HK-2 (cell line): ENCODE measurements around the gene HLA-DRA.
"Not testable (repeated sequence)": the region's sequence is repeated elsewhere in the genome, so short reads cannot be mapped to it uniquely, and the experiment has no call there.

Experiments
- DNase-seq: peaks from one replicate; pipeline ENCODE4 v3.0.0-alpha.2; 2018; ENCODE audit not compliant: unreplicated experiment

Gene HLA-DRA

DNA sequence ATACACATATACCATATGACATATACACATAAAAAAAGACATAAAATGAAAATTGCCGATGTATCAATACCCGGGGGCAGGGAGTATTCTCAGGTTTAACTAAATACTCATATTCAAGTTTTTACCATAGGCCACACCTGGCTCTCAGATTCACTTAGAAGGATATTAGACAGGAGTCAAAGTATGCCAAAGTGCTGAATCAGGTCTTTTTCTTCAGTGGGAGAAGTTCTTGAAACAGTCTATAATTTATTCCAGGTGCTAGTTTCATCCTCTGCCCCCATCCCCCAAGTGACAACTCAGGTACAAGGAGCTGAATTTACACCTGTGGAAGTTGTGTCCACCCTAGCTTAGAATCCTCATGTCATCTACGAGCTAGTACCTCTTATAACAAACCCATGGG lies 8.5 kb upstream of the HLA-DRA start:
- no peak for DNase-seq

GRCh38 chr6:32432050-32432450 lies 7.6 kb upstream of the HLA-DRA start:
- DNase-seq: no peak

GRCh38 chr6:32433950-32434349 lies 5.7 kb upstream of the HLA-DRA start:
- not testable (repeated sequence) for DNase-seq

DNA sequence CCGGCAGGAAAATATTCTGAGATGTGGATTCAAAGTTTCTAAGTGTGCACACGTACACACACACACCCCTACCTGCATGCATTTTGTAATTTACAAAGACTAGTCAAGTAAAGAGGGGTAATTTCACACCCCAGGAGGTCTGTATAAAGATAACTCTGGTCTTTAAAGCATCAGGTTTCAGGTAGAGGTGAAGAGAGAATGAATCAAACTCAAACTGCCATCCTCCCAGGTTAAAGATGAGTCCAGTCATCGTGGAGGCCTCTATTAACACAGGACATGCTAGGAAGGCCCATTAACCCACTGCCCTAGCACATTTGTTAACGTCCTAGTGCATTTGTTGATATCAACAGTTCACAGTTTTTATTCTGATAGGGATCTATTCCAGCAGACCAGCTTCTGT lies 3.5 kb upstream of the HLA-DRA start:
- DNase-seq: no peak

GRCh38 chr6:32436995-32437836 lies 2.5 kb upstream of the HLA-DRA start:
- no peak for DNase-seq

DNA sequence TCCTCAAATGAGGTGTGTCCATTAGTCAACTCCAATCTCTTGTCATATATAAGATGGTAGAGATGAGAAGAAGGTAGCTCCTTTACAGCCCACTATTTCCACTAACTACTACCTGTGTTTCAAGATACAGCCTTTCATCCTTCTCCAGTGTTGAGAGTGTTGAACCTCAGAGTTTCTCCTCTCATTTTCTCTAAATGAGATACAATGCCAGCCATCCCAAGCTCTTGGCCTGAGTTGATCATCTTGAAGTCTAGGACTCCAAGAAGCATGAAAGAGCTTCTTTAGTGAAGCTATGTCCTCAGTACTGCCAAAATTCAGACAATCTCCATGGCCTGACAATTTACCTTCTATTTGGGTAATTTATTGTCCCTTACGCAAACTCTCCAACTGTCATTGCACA lies 548 bp upstream of the HLA-DRA start:
- no peak for DNase-seq

GRCh38 chr6:32442243-32442667 lies 2.6 kb downstream of the HLA-DRA start:
- no peak for DNase-seq

DNA sequence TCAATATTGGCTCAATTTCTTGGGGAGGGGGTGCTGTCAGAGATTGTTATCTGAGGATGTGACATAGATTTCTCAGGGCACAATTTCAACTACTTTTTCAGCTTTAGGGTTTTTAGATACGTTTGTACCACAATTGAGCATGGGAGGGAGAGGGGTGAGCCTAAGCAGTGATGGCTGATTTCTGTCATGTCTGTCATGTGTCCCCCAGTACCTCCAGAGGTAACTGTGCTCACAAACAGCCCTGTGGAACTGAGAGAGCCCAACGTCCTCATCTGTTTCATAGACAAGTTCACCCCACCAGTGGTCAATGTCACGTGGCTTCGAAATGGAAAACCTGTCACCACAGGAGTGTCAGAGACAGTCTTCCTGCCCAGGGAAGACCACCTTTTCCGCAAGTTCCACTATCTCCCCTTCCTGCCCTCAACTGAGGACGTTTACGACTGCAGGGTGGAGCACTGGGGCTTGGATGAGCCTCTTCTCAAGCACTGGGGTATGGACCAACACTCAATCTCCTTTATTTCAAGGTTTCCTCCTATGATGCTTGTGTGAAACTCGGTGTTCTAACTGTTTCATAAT lies 3.4 kb downstream of the HLA-DRA start:
- DNase-seq: no peak

DNA sequence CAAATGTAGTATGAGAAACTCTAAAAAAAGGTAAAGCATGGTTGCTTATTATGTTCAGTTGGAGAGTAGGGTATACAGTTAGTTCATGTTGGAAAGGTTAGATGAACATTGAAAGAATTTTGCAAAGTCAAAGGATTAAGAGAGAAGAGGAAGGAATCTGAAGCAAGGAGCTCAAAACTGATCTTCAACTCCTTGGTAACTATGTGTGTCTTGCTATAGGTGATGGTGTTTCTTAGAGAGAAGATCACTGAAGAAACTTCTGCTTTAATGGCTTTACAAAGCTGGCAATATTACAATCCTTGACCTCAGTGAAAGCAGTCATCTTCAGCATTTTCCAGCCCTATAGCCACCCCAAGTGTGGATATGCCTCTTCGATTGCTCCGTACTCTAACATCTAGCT lies 4.7 kb downstream of the HLA-DRA start:
- DNase-seq: no peak

DNA sequence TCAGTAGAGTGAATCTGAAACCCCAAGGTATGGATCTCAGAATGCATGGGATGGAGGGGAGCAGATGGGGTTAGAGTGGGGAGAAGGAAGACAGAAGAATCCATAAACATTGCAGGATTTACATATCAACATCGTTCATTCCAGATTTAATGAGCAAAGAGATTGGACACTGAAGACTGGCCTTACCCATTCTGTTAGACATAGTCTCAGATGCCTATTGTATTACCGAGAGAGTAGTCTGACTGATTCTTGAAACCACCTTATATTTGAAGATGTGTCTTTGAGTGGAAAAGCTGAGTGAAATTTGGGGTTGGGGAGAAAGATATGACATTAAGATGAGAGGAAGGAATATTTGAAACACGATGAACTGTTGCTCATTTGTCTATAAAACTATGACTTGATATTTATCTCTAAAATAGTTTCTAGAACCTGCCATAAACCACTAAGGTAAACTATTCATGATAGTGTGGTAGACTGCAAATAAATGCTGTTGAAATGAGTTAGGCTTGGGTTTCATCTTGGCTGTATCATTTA lies 5.7 kb downstream of the HLA-DRA start:
- no peak for DNase-seq

GRCh38 chr6:32447932-32448331 lies 8.2 kb downstream of the HLA-DRA start:
- no peak for DNase-seq

- DNase-seq: no peak
These were observed 9.5 kb downstream of the HLA-DRA start for GRCh38 chr6:32449088-32449736.

DNA sequence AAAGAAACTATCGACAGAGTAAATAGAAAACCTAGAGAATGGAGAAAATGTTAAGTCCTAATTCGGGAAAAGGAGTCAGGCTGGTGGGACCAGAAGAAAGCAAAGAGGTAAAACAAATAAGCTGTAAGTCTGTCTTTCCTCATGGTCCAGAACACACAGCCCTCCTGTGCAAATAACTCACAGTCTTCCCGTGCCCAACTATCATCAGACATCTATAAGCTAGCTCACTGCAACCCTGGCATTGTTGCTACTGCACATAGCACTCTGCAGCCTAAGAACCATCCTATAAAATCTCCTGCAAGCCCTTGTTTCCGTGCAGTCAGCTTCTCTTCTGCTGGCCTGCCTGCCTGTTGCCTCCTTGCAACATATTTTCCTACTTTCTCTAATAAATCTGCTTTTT lies 17.4 kb downstream of the HLA-DRA start:
- DNase-seq: no peak

GRCh38 chr6:32459781-32460424 lies 20.2 kb downstream of the HLA-DRA start:
- no peak for DNase-seq

DNA sequence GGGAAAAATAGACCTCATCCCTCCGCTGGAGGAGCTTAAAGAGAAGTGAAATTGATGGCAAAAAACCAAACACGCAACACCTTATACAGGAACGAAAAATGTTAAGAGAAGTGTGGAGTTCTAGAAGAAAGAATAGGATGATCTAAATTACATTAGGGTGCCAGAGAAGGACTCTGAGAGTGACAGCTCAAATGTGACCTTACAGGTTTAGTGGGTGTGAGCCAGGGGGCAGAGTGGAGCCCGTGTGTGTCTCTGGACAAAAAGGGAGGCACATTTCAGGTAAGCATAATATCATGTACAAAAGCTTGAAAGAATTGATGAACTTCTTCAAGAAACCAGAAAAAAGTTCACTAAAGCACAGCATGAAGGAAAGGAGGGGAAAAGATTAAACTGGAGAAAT lies 20.8 kb downstream of the HLA-DRA start:
- DNase-seq: no peak

DNA sequence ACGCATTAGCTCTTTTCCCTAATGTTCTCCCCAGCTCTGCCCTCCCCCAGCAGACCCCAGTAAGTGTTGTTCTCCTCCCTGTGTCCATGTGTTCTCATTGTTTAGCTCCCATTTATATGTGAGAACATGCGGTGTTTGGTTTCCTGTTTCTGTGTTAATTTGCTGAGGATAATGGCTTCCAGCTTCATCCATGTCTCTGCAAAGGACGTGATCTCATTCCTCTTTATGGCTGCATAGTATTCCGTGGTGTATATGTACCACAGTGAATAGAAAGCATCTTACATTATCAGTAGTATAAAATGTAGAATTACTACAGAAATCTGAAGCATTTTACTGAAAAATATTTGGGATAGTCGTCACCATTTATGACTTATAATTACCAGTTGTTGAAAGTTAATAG lies 21.8 kb downstream of the HLA-DRA start:
- no peak for DNase-seq

- DNase-seq: no peak
These were observed 22.9 kb downstream of the HLA-DRA start for GRCh38 chr6:32462609-32463008.

DNA sequence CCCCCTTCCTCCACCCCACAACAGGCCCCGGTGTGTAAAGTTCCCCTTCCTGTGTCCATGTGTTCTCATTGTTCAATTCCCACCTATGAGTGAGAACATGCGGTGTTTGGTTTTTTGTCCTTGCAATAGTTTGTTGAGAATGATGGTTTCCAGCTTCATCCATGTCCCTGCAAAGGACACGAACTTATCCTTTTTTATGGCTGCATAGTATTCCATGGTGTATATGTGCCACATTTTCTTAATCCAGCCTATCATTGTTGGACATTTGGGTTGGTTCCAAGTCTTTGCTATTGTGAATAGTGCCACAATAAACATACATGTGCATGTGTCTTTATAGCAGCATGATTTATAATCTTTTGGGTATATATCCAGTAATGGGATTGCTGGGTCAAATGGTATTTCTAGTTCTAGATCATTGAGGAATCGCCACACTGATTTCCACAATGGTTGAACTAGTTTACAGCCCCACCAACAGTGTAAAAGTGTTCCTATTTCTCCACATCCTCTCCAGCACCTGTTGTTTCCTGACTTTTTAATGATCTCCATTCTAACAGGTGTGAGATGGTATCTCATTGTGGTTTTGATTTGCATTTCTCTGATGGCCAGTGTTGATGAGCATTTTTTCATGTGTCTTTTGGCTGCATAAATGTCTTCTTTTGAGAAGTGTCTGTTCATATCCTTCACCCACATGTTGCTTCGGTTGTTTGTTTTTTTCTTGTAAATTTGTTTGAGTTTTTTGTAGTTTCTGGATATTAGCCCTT lies 28.2 kb downstream of the HLA-DRA start:
- not testable (repeated sequence) for DNase-seq

GRCh38 chr6:32472781-32473375 lies 33.2 kb downstream of the HLA-DRA start:
- DNase-seq: no peak

GRCh38 chr6:32473376-32474348 lies 34.0 kb downstream of the HLA-DRA start:
- not testable (repeated sequence) for DNase-seq
